GM12878 (cell line): Measurements from ENCODE around the gene PRIM1. TPM values are rescaled to one million over a fixed set of nuclear protein-coding genes. Genes with fewer than 3 reads are reported as not detected.

ENCODE experiments used
- ATAC-seq: fragments of 200-7000 bp; cut with Tn5 transposase; 3 replicates; pipeline ENCODE4 v1.9.1; 2020; ENCODE audit warnings: mild to moderate bottlenecking, moderate library complexity
- BruUV-seq: library from RNA; stranded (reverse); fragments of 400-500 nt; replicated peaks from 2 replicates; lab custom pipeline; 2021; lab: Mats Ljungman, UMichigan
- CTCF ChIA-PET: fragments of 300-600 bp; sonication (Branson Sonifier 250); formaldehyde crosslinking; extraction: SDS; loops from one replicate; lab custom pipeline; 2021; ENCODE audit warnings: inconsistent platforms; lab: Yijun Ruan, JAX
- POLR2A ChIA-PET: fragments of 350-600 bp; formaldehyde crosslinking; extraction: SDS; loops from one replicate; lab custom pipeline; 2021; ENCODE audit warnings: inconsistent platforms; lab: Charles Lee
- RAD21 ChIA-PET: fragments of 300-600 bp; sonication (Branson Sonifier 250); formaldehyde crosslinking; loops from one replicate; lab custom pipeline; 2023; ENCODE audit warnings: antibody characterized with exemption; ENCODE audit not compliant: unreplicated experiment; lab: Charles Lee
- SMC1A ChIA-PET: fragments of 300-600 bp; sonication (Branson Sonifier 250); formaldehyde crosslinking; loops from one replicate; lab custom pipeline; 2023; ENCODE audit not compliant: unreplicated experiment, uncharacterized antibody; lab: Charles Lee
- DNase-seq: peaks from one replicate; pipeline ENCODE4 v3.0.0-alpha.2; 2011; ENCODE audit warnings: low read depth, low spot score
- FAIRE-seq: peaks from 3 replicates; lab custom pipeline; 2011; peaks lifted over from hg19 to GRCh38; lab: Jason Lieb, UNC
- H2AFZ ChIP-seq: 2 replicates; pipeline ENCODE4 v1.6.0; 2011; ENCODE audit warnings: low read depth, low read length, control low read depth; ENCODE audit not compliant: control insufficient read depth
- H3K27ac ChIP-seq: 2 replicates; pipeline ENCODE4 v1.5.1; 2011; ENCODE audit warnings: control low read depth; ENCODE audit not compliant: control insufficient read depth, insufficient read depth
- H3K27me3 ChIP-seq, 2 experiments: replicated peaks in 1 of 2; 2 replicates each; pipeline versions ENCODE4 v1.6.0 to v1.6.1; 2011; ENCODE audit warnings: low read length in 1 of 2; ENCODE audit not compliant: control insufficient read depth in 2 of 2, insufficient read depth in 2 of 2
- H3K36me3 ChIP-seq, 2 experiments: 2 replicates each; pipeline ENCODE4 v1.5.1; 2011; ENCODE audit warnings: low read length in 1 of 2; ENCODE audit not compliant: control insufficient read depth in 2 of 2, insufficient read depth in 2 of 2
- H3K4me1 ChIP-seq: 2 replicates; pipeline ENCODE4 v1.6.1; 2011; ENCODE audit warnings: mild to moderate bottlenecking, low read length, moderate library complexity, mixed read lengths; ENCODE audit not compliant: control insufficient read depth, insufficient read depth
- H3K4me2 ChIP-seq: 2 replicates; pipeline ENCODE4 v1.6.0; 2011; ENCODE audit warnings: control low read depth; ENCODE audit not compliant: control insufficient read depth, insufficient read depth
- H3K4me3 ChIP-seq: fragments of 200-600 bp; sonication (generic); 2 replicates; pipeline ENCODE4 v1.5.1; 2016
- H3K79me2 ChIP-seq: 2 replicates; pipeline ENCODE4 v1.6.0; 2011; ENCODE audit warnings: low read length; ENCODE audit not compliant: control insufficient read depth, insufficient read depth
- H3K9ac ChIP-seq: 2 replicates; pipeline ENCODE4 v1.8.0; 2011; ENCODE audit warnings: low read length, control low read depth, mixed read lengths; ENCODE audit not compliant: control insufficient read depth, insufficient read depth
- H3K9me3 ChIP-seq: replicated peaks from 3 replicates; pipeline ENCODE4 v1.5.1; 2011; ENCODE audit warnings: mild to moderate bottlenecking, low read length; ENCODE audit not compliant: control insufficient read depth, insufficient read depth
- H4K20me1 ChIP-seq: 2 replicates; pipeline ENCODE4 v1.6.0; 2011; ENCODE audit not compliant: control insufficient read depth, insufficient read depth
- BACH1 ChIP-seq: fragments of 450-650 bp; IDR thresholded peaks from 2 replicates; pipeline ENCODE4 v1.6.1; 2017; ENCODE audit warnings: mild to moderate bottlenecking, borderline replicate concordance
- KAT2A ChIP-seq: conservative IDR thresholded peaks from 2 replicates; pipeline ENCODE4 v1.6.1; 2011; ENCODE audit warnings: low read depth, low read length; ENCODE audit not compliant: control insufficient read depth
- RBBP5 ChIP-seq: fragments of 200-600 bp; sonication (generic); conservative IDR thresholded peaks from 2 replicates; pipeline ENCODE4 v1.6.1; 2016
- ZNF622 ChIP-seq: fragments of 450-650 bp; IDR thresholded peaks from 2 replicates; pipeline ENCODE4 v1.6.1; 2017; ENCODE audit warnings: mild to moderate bottlenecking, inconsistent platforms
- WGBS: methylation state at CpG from one replicate; pipeline ENCODE4 v1.1.6; 2016; ENCODE audit warnings: low lambda C conversion rate; ENCODE audit not compliant: insufficient replicate concordance, insufficient coverage; ENCODE audit errors: missing lambda C conversion rate; 5-methylcytosine and 5-hydroxymethylcytosine counted together
- in situ Hi-C: fragments of 300-500 bp; cut with MboI; formaldehyde crosslinking; loops from 9 replicates; pipeline ENCODE4 v1.14.3; 2018; ENCODE audit warnings: mixed read lengths
- intact Hi-C: fragments of 100-400 bp; cut with micrococcal nuclease; formaldehyde crosslinking; loops from one replicate; pipeline ENCODE4 v1.14.2; 2022; ENCODE audit not compliant: unreplicated experiment
- polyA plus RNA-seq, 11 experiments: library from polyadenylated mRNA; depleted of rRNA in 4 of 11; unstranded in 6 of 11; stranded (reverse) in 5 of 11; fragments of >200 nt; fragmentation: Nextera tagmentation in 4 of 11; fragmentation: Illumina TruSeq in 1 of 11; extraction: Ambion mirVana in 4 of 11; extraction: Trizol in 1 of 11; gene quantifications; 1 replicate in 1 of 11; 2 replicates in 10 of 11; pipeline versions ENCODE4 v1.2.1 to v1.2.3, GENCODE V29; 2011 to 2016; ENCODE audit warnings: inconsistent platforms in 2 of 11, missing spikeins in 2 of 11, low read depth in 1 of 11
- total RNA-seq, 4 experiments: library from RNA; depleted of rRNA in 3 of 4; stranded (reverse); fragments of >200 nt in 3 of 4; fragmentation: Illumina TruSeq in 1 of 4; extraction: Trizol in 1 of 4; gene quantifications; 2 replicates each; pipeline versions ENCODE4 v1.2.1 to v1.2.3, GENCODE V29; 2013 to 2021
- TF ChIP-seq, protein P1 (sequence below): fragments of 450-650 bp; IDR thresholded peaks from 2 replicates; pipeline ENCODE4 v1.6.1; 2016; ENCODE audit warnings: mild to moderate bottlenecking, moderate library complexity, borderline replicate concordance

Gene PRIM1
- total and polyA plus RNA-seq, 10 of the 15 experiments (the other 5 are each of a cell fraction or from before 2014, with no cell fraction given) = 27.1 to 70.6 (median 55.7) TPM

DNA sequence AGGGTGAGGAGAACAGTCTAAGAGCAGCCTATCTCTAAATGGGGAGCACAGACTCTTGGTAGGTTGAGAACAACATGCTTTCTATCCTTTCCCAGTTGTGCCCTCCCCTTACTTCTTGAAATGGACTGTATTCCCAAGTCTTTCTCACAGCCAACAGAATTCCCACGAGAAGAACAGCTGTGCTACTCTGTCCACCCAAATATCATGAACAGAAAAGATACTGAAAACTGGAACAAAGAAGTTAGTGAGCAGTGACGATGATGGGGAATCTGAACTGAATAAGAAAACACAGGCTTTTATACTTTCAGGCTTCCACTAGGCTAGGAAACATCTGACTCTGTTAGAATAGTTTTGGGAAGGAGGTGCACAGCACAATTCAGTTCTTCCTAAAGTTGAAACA is 30.4 kb downstream of the PRIM1 start:
- Histone ChIP-seq H4K20me1 (peaks cover 26% of the 10 kb centered on the region), H3K79me2 (peaks cover 79% of the 10 kb centered on the region), H3K9ac (peak overlapping the region; percentile 37; the same call in 1 of the 2 replicates), H3K4me3 (peak overlapping the region; percentile 97), H2AFZ (no peak overlapping the region), H3K27ac (peak overlapping the region; percentile 42), H3K9me3 (no peaks in the 10 kb centered on the region), H3K36me3 (peaks cover 9 to 29% of the 10 kb centered on the region in 2 experiments), H3K4me2 (peak overlapping the region; percentile 91), H3K4me1 (peaks cover 43% of the 10 kb centered on the region), H3K27me3 (no peaks in the 10 kb centered on the region)
- ATAC-seq (no peak), DNase-seq (no peak), FAIRE-seq (no peak)
- intact Hi-C loops = loop anchor here (2.0 kb wide), 1 partner anchor 79 kb away; no protein-coding TSS in a partner anchor
- ChIA-PET POLR2A (interaction anchor here (0.6 to 3.7 kb wide), 6 partner anchors 33 to 91 kb away, joined by 3 to 21 read pairs (median 4); partner anchors contain the start of gene PTGES3), RAD21 (interaction anchor here (0.5 to 2.1 kb wide), 3 partner anchors 12 to 85 kb away, joined by 3 to 8 read pairs (median 3); no protein-coding TSS in a partner anchor), SMC1A (interaction anchor here (0.7 to 2.7 kb wide), 6 partner anchors 28 to 85 kb away, joined by 3 to 7 read pairs (median 4); no protein-coding TSS in a partner anchor), CTCF (interaction anchor here (1.2 to 1.9 kb wide), 2 partner anchors 33 to 85 kb away, joined by 3 to 11 read pairs; partner anchors contain the start of gene PTGES3)
- WGBS = 0% methylated on average over 2 of the region's 2 CpGs
- in situ Hi-C loops = no loop called here
- no peak for TF ChIP-seq KAT2A
- no peak for TF ChIP-seq BACH1
- no peak for TF ChIP-seq ZNF622
- TF ChIP-seq RBBP5 = no peak
- TF ChIP-seq, protein P1, sequence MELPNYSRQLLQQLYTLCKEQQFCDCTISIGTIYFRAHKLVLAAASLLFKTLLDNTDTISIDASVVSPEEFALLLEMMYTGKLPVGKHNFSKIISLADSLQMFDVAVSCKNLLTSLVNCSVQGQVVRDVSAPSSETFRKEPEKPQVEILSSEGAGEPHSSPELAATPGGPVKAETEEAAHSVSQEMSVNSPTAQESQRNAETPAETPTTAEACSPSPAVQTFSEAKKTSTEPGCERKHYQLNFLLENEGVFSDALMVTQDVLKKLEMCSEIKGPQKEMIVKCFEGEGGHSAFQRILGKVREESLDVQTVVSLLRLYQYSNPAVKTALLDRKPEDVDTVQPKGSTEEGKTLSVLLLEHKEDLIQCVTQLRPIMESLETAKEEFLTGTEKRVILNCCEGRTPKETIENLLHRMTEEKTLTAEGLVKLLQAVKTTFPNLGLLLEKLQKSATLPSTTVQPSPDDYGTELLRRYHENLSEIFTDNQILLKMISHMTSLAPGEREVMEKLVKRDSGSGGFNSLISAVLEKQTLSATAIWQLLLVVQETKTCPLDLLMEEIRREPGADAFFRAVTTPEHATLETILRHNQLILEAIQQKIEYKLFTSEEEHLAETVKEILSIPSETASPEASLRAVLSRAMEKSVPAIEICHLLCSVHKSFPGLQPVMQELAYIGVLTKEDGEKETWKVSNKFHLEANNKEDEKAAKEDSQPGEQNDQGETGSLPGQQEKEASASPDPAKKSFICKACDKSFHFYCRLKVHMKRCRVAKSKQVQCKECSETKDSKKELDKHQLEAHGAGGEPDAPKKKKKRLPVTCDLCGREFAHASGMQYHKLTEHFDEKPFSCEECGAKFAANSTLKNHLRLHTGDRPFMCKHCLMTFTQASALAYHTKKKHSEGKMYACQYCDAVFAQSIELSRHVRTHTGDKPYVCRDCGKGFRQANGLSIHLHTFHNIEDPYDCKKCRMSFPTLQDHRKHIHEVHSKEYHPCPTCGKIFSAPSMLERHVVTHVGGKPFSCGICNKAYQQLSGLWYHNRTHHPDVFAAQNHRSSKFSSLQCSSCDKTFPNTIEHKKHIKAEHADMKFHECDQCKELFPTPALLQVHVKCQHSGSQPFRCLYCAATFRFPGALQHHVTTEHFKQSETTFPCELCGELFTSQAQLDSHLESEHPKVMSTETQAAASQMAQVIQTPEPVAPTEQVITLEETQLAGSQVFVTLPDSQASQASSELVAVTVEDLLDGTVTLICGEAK = no peak
- no TSS peak for BruUV-seq
